ENCODE results near the gene SYCP2L.
A peak's percentile ranks its signal among the peaks of the same experiment; 100 is the strongest.

DNA sequence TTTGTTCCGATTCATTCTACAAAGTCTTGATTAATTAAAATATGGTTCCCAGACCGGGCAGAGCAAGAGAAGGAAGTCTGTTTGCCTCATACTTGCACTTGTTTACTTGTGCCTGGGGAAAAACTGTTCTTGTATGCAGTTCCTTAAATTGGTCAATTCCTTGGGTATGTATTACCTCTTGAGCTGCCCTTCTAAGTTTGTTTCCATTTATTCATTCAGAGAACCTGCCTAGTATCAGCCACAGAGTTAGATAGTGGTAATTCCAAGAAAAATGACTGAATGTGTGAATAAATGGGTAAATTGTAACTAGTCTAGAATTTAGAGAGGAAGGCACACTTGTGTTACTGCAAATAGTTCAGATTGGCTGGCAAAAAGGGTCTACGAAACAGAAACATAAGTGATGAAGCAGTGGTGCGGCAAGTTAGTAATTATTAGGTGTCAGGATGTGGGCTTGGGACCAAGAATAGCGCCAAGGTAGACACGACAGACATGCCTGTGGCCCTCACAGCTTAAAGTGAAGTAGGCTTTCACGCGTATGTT is 48.0 kb upstream of the SYCP2L start:
- TF ChIP-seq CTCF (IDR thresholded peaks at IDR 0.05) = no peak
- peak; percentile 16 for TF ChIP-seq POLR2A (IDR thresholded peaks at IDR 0.05)
